ENCODE measurements around the gene KDM6B.

Gene KDM6B

DNA sequence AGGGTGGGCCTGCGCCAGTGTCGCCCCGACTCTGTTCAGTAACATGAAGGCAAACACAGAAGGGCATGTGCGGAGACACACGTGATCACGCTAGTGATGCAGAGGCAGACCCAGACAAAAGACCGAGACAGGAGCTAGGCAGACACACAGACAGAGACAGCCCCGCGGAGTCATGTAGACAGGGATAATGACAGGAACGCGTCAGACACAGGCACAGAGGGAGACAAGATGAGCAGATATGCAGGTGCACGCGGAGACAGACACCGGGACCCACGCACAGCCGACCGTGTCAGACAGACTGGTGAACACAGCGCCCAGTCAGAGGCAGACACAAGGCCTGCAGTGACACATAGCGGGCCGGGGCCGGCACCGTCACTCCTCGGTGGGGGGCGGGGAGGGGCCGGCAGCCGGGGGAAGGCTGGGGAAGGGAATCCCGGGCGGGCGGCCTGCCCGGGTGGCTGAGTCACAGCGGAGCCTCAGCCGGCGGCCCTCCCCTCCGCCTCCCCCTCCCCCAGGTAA, 7.4 kb downstream of the KDM6B start:
- DNase-seq = peak; percentile 74

DNA sequence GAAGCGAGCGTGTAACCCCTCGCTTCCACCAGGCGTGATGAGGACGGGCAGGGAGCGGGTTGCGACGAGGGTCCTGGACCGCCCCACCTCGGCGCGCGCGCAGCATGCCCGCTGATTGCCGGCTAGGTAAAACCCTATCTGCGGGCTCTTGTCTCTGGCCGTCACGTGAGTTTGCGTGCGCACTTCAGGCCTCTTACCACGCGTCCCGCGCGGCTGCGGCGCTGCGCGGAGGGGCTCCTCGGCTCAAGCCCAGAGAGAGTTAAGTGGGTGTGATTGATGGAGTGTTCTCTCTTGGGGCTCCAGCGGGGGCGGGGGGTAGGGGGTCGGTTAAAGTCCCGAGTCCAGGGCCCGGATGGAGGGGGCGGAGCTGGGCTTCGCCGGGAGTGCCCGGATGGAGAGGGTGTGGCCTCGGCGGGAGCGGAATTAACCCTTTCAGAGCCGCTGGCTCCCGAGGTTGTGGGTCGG, 7.9 kb downstream of the KDM6B start:
- DNase-seq = peak; percentile 77

DNA sequence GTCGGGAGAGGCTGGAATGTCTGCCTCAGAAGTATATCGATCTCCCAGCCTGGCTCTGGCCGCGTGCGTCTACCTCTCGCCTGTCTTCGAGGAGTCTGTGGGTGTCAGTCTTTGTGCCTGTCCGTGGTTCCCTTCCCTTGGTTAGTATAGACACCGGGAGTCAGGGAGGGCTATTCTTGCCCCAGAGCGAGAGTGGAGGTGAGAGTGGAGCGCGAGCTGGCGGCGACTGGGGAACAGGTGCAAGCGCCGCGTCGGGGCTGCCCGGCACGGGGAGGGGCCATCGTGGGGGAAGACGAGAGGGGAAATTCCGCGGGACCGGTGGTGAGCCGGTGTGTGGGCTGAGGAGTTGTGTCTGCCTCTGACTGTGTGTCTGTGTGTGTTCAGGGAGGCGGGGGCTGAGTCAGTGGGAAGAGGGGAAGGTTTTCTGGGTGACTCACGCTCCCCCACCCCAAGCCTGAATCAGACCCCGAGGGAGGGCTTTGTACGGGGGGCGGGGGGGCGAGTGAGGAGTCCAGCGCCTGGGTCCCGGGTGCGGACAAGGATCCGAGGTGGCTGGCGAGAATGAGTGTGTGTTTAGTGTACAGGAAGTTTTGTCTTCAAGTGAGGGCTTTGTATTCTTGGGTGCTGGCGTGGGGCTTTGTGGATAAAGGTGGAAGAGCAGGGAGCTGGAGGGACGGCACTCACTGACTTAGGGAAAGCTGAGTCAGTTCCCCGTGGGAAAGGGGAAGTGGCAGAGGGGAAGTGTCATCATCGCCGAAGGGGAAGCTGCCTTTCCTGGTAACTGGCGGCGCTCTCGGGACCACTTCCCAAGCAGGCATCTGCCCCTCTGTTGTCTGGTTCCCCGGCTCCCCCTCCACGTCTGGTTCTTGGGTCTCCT, 8.6 kb downstream of the KDM6B start:
- DNase-seq = peak; percentile 43

DNA sequence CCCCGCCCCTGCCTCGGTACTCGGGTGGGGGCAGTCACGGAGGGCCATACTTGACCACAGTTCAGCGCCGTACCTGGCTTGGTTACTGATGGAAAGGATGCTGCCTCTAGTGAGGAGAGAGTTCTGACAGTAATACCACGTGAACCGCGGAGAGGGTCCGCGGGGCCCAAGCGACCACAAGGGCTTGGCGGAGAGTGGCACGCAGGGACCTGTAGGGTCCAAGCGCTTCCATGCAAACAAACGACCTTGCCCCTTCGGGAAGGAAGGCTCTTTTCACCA, 9.2 kb downstream of the KDM6B start:
- no peak for DNase-seq

DNA sequence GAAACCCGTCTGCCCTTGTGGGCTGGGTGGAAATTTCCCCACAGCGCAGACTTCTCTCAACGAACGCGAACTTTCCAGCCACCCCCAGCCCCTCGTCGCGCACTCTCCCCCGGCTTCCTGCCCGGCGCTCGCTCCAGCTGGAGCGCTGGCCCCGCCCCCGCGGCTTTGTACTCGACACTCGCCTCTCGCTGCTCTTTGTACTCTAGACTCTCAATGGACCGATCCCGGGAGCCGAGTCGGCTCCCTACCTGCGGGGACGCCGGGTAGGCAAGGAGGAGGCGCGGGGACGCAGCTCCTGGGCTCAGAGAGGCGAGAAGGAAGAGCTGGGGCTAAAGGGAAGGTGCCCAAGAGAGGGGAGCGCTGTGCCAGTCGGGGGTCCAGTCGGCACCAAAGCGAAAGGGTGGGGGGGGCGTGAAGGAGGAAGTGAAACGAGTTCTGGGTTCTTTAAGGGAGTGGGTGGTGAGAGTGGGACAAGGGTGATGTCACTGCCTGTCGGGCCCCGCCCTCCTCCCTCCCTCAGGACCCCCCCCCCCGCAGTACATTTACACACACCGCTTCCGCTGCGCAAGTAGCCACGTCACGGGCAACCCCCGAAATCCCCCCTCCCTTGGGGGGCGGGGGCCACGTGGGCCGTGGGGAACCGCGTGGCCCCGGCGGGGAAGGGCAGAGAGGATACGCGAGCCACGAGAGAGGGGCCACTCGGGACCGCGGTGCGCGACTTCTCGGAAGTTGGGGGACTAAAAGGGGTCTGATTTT, 9.7 kb downstream of the KDM6B start:
- DNase-seq = peak; percentile 72

DNA sequence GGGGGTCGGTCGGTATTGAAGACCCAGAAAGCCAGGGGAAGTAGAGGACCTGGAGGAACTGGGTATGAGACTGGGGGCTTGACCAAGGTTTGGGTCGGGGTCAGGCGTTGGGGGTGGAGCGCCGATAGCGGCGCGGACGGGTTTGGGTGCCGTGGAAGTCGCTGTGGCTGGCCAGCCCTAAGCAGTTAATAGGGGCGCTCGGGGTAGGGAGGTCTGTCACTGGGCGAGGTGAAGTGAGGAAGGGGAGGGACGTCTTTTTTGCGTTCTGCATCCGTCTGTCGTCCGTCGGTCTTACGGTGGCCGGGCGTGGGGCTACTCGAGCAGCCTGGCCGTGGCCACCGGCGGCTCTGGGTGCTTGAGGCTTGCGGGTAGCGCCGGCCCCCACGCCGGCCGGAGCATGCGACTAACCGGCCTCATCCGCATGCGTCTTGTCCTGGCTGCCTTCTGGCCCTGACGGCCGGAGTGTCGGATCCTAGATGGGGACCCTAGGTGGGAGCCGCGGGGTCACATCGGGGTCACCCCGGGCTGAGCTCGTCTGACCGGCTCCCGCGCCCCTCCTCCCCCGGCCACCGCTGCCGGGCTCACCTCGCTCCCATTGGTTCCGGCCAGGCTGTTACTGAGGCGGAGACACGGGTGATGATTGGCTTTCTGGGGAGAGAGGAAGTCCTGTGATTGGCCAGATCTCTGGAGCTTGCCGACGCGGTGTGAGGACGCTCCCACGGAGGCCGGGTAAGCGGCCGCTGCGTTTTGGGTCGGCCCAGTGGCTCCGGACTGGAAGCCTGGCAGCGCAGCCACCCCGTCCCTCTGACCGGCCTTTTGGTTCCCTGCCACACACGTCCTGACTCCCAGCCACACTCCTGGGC, 10.5 kb downstream of the KDM6B start:
- DNase-seq = peak; percentile 85

DNA sequence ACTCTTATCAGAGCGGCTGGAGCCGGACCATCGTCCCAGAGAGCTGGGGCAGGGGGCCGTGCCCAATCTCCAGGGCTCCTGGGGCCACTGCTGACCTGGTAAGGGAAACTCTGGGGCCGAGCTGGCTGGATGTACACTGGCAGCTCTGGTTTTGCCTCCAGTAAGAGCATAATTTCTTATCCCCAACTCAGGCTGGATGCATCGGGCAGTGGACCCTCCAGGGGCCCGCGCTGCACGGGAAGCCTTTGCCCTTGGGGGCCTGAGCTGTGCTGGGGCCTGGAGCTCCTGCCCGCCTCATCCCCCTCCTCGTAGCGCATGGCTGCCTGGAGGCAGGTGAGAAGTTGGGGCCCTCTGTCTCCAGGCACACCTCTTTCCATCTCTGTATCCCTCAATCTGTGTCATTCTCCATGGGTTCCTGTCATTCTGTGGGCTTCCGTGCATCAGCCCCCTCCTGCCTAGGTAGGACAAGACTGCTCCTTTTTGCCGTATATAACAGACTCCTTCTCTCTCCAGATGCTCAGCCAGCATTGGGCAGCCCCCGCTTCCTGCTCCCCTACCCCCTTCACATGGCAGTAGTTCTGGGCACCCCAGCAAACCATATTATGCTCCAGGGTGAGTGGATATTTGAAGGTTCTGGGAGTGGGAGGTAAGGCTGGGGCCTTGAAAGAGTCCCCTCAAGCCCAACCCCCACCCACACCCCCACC, 11.5 kb downstream of the KDM6B start:
- DNase-seq = no peak

DNA sequence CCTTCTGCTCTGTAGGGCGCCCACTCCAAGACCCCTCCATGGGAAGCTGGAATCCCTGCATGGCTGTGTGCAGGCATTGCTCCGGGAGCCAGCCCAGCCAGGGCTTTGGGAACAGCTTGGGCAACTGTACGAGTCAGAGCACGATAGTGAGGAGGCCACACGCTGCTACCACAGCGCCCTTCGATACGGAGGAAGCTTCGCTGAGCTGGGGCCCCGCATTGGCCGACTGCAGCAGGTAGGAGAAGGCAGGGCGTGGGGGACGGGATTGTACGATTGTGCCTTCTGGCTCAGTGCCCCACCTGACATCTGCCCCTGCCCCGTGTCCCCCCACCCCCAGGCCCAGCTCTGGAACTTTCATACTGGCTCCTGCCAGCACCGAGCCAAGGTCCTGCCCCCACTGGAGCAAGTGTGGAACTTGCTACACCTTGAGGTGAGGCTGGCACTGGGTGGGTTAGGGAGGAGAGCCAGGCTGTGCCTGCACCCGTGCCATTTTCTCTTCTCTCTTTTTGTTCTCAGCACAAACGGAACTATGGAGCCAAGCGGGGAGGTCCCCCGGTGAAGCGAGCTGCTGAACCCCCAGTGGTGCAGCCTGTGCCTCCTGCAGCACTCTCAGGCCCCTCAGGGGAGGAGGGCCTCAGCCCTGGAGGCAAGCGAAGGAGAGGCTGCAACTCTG, 12.2 kb downstream of the KDM6B start:
- DNase-seq = no peak

DNA sequence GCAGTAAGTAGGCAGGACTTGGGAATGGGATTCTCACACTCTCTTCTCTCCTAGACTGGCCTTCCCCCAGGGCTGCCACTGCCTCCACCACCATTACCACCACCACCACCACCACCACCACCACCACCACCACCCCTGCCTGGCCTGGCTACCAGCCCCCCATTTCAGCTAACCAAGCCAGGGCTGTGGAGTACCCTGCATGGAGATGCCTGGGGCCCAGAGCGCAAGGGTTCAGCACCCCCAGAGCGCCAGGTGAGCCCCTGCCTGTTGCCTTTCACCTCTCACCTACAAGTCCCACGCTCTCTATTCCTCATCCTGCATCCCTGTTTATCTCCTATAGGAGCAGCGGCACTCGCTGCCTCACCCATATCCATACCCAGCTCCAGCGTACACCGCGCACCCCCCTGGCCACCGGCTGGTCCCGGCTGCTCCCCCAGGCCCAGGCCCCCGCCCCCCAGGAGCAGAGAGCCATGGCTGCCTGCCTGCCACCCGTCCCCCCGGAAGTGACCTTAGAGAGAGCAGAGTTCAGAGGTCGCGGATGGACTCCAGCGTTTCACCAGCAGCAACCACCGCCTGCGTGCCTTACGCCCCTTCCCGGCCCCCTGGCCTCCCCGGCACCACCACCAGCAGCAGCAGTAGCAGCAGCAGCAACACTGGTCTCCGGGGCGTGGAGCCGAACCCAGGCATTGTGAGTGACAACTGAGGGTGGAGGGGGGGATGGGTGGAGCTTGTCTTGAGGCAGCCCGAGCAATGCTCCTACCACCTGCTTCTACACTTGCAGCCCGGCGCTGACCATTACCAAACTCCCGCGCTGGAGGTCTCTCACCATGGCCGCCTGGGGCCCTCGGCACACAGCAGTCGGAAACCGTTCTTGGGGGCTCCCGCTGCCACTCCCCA, 13.0 kb downstream of the KDM6B start:
- no peak for DNase-seq

DNA sequence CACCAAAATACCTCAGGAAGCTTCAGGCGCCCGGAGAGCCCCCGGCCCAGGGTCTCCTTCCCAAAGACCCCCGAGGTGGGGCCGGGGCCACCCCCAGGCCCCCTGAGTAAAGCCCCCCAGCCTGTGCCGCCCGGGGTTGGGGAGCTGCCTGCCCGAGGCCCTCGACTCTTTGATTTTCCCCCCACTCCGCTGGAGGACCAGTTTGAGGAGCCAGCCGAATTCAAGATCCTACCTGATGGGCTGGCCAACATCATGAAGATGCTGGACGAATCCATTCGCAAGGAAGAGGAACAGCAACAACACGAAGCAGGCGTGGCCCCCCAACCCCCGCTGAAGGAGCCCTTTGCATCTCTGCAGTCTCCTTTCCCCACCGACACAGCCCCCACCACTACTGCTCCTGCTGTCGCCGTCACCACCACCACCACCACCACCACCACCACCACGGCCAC, 14.1 kb downstream of the KDM6B start:
- DNase-seq = no peak

DNA sequence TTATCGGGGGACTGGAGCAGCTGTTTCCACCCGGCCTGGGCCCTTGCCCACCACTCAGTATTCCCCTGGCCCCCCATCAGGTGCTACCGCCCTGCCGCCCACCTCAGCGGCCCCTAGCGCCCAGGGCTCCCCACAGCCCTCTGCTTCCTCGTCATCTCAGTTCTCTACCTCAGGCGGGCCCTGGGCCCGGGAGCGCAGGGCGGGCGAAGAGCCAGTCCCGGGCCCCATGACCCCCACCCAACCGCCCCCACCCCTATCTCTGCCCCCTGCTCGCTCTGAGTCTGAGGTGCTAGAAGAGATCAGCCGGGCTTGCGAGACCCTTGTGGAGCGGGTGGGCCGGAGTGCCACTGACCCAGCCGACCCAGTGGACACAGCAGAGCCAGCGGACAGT, 14.7 kb downstream of the KDM6B start:
- no peak for DNase-seq

DNA sequence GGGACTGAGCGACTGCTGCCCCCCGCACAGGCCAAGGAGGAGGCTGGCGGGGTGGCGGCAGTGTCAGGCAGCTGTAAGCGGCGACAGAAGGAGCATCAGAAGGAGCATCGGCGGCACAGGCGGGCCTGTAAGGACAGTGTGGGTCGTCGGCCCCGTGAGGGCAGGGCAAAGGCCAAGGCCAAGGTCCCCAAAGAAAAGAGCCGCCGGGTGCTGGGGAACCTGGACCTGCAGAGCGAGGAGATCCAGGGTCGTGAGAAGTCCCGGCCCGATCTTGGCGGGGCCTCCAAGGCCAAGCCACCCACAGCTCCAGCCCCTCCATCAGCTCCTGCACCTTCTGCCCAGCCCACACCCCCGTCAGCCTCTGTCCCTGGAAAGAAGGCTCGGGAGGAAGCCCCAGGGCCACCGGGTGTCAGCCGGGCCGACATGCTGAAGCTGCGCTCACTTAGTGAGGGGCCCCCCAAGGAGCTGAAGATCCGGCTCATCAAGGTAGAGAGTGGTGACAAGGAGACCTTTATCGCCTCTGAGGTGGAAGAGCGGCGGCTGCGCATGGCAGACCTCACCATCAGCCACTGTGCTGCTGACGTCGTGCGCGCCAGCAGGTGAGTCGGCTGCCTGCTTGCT, 15.2 kb downstream of the KDM6B start:
- no peak for DNase-seq

DNA sequence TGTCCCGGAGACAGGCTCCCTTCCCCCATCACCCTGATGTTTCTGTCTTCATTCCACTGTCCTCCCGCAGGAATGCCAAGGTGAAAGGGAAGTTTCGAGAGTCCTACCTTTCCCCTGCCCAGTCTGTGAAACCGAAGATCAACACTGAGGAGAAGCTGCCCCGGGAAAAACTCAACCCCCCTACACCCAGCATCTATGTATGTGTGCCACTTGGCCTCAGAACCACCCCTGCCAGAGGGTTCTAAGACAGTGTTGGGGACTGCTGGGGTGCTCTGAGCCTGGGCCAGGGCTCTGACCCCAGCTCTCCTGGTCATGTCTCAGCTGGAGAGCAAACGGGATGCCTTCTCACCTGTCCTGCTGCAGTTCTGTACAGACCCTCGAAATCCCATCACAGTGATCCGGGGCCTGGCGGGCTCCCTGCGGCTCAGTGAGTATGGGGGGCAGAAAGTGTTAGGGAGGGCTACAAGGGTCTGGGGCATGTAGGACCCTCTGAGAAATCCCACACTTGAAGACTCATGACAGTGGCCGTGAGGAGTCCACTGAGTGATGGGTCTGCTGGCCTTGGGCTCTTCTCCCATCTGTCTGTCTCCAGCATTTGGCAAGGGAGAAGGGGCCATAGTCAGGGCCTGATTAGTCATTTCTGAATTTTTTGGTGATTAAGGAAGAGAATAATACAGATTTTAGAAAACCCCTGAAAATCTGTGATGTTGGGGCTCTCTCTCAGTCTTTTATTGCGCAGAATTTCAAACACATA, 15.9 kb downstream of the KDM6B start:
- no peak for DNase-seq

DNA sequence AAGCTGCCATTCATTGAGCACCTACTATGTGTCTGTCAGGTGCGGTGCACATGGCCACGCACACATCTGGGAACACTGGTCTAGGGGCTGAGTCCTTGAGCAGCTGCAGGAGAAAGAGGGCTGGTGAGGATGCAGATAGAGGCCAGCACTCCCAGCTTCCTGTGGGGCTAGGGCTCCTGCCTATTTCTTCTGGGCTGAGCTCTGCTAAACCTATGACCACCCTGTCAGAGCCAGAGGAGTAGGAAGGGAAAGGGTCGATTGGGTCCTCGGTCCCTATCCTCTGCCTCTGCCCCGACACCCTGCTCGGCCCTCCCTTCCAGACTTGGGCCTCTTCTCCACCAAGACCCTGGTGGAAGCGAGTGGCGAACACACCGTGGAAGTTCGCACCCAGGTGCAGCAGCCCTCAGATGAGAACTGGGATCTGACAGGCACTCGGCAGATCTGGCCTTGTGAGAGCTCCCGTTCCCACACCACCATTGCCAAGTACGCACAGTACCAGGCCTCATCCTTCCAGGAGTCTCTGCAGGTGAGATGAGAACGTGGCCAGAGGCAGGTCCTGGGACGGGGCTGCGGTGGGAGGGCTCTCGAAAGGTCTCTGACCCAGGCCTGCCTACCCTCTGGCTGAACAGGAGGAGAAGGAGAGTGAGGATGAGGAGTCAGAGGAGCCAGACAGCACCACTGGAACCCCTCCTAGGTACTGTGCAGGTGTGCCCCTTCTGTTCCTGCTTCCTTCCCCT, 16.9 kb downstream of the KDM6B start:
- DNase-seq = no peak

DNA sequence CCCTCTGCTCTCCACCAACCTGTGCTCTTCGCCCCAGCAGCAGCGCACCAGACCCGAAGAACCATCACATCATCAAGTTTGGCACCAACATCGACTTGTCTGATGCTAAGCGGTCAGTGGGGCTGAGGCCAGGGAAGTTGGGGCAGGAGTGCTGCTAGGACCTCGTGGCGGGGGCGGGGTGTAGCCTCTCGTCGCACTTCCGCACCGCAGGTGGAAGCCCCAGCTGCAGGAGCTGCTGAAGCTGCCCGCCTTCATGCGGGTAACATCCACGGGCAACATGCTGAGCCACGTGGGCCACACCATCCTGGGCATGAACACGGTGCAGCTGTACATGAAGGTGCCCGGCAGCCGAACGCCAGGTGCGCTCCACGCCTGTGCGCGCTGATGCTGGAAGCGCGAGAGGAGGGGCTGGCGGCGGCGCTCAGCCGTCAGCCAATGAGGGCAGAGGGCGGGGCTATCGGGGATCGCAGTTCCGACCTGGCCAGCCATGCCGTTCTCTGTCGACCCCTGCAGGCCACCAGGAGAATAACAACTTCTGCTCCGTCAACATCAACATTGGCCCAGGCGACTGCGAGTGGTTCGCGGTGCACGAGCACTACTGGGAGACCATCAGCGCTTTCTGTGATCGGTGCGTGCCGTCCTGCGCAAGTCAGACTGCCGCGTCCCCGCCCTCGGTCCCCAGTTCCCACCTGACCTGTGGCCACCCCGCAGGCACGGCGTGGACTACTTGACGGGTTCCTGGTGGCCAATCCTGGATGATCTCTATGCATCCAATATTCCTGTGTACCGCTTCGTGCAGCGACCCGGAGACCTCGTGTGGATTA, 17.6 kb downstream of the KDM6B start:
- DNase-seq = peak; percentile 84

DNA sequence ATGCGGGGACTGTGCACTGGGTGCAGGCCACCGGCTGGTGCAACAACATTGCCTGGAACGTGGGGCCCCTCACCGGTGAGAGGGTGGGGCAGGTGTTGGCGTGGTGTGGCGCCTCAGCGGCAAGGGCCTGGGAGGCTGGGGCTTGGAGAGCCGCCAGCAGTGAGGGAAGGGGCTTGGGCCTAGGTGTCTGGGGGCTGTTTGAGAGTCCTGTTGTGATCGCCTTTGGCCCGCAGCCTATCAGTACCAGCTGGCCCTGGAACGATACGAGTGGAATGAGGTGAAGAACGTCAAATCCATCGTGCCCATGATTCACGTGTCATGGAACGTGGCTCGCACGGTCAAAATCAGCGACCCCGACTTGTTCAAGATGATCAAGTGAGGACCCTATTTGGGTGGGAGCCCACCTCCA, 18.2 kb downstream of the KDM6B start:
- no peak for DNase-seq

DNA sequence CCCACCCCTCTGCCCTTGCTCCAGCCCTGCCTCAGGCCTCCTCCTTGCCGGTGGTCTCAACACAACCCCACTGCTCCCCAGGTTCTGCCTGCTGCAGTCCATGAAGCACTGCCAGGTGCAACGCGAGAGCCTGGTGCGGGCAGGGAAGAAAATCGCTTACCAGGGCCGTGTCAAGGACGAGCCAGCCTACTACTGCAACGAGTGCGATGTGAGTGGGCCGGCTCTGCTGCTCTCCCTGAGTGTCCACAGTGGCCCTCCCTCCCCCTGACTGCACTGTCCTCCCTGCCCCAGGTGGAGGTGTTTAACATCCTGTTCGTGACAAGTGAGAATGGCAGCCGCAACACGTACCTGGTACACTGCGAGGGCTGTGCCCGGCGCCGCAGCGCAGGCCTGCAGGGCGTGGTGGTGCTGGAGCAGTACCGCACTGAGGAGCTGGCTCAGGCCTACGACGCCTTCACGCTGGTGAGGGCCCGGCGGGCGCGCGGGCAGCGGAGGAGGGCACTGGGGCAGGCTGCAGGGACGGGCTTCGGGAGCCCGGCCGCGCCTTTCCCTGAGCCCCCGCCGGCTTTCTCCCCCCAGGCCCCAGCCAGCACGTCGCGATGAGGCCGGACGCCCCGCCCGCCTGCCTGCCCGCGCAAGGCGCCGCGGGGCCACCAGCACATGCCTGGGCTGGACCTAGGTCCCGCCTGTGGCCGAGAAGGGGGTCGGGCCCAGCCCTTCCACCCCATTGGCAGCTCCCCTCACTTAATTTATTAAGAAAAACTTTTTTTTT, 19.1 kb downstream of the KDM6B start:
- no peak for DNase-seq

Data from 8988T (cell line).